K562 (cell line): ENCODE data around the gene LTK. TPM values are rescaled to one million over a fixed set of nuclear protein-coding genes. Genes with fewer than 3 reads are reported as not detected.
A peak's percentile ranks its signal among the peaks of the same experiment; 100 is the strongest.

Experiments used
- CBX1 ChIP-seq: sonication (generic); IDR thresholded peaks from 2 replicates; pipeline ENCODE4 v1.6.1; 2016; ENCODE audit warnings: antibody characterized with exemption, low read depth, mild to moderate bottlenecking
- CC2D1A ChIP-seq: fragments of 450-650 bp; IDR thresholded peaks from 2 replicates; pipeline ENCODE4 v1.6.1; 2017; ENCODE audit warnings: mild to moderate bottlenecking
- CREB1 ChIP-seq, 2 experiments: sonication (generic) in 1 of 2; formaldehyde crosslinking in 1 of 2; IDR thresholded peaks; 2 replicates each; pipeline versions ENCODE4 v1.6.1 to v1.8.0; 2012 to 2022; ENCODE audit warnings: inconsistent platforms in 1 of 2, mild to moderate bottlenecking in 1 of 2, missing genetic modification reagents in 1 of 2, moderate library complexity in 1 of 2
- ETV5 ChIP-seq: sonication (generic); formaldehyde crosslinking; IDR thresholded peaks from 2 replicates; pipeline ENCODE4 v1.4.0; 2020; ENCODE audit warnings: low read depth, mild to moderate bottlenecking, missing genetic modification reagents
- HCFC1 ChIP-seq: IDR thresholded peaks from 2 replicates; pipeline ENCODE4 v1.6.1; 2012; ENCODE audit warnings: low read depth, low read length, improper control_type of control experiment
- HDAC8 ChIP-seq: fragments of 450-650 bp; IDR thresholded peaks from 2 replicates; pipeline ENCODE4 v1.6.1; 2016; ENCODE audit warnings: mild to moderate bottlenecking, missing genetic modification characterization, moderate library complexity, missing compliant biosample characterization
- JUN ChIP-seq, 2 experiments: sonication (generic) in 1 of 2; formaldehyde crosslinking in 1 of 2; IDR thresholded peaks; 2 replicates each; pipeline versions ENCODE4 v1.6.1 to v1.8.0; 2012 to 2022; ENCODE audit warnings: borderline replicate concordance in 2 of 2, mild to moderate bottlenecking in 2 of 2, improper control_type of control experiment in 1 of 2, low read depth in 1 of 2, low read length in 1 of 2, missing genetic modification reagents in 1 of 2
- MECOM ChIP-seq: fragments of 250-450 bp; sonication (Bioruptor Pico); IDR thresholded peaks from 2 replicates; pipeline ENCODE4 v1.8.0; 2022; ENCODE audit warnings: inconsistent platforms
- NR2C1 ChIP-seq, 2 experiments: fragments of 450-650 bp; IDR thresholded peaks; 2 replicates each; pipeline ENCODE4 v1.6.1; 2017; ENCODE audit warnings: mild to moderate bottlenecking in 2 of 2, antibody characterized with exemption in 1 of 2, inconsistent platforms in 1 of 2, missing compliant biosample characterization in 1 of 2, missing genetic modification characterization in 1 of 2
- PRPF4 ChIP-seq: fragments of 200-400 bp; formaldehyde crosslinking; IDR thresholded peaks from one replicate; pipeline ENCODE4 v1.6.1; 2017; ENCODE audit warnings: low read length, low read depth, mild to moderate bottlenecking; ENCODE audit not compliant: insufficient read depth, poor library complexity, severe bottlenecking
- PTTG1 ChIP-seq: fragments of 450-650 bp; IDR thresholded peaks from 2 replicates; pipeline ENCODE4 v1.6.1; 2016; ENCODE audit warnings: low read depth, mild to moderate bottlenecking, missing genetic modification characterization, missing compliant biosample characterization
- RAD21 ChIP-seq, 2 experiments: fragments of 250-450 bp in 1 of 2; fragments of 450-650 bp in 1 of 2; sonication (Bioruptor Pico) in 1 of 2; formaldehyde crosslinking in 1 of 2; IDR thresholded peaks in 1 of 2; conservative IDR thresholded peaks in 1 of 2; 2 replicates each; pipeline versions ENCODE4 v1.4.0 to v1.8.0; 2020 to 2022; ENCODE audit warnings: mild to moderate bottlenecking in 2 of 2, moderate library complexity in 1 of 2
- RBM22 ChIP-seq: fragments of 200-400 bp; formaldehyde crosslinking; IDR thresholded peaks from 2 replicates; pipeline ENCODE4 v1.6.1; 2018; ENCODE audit warnings: low read length, low read depth; ENCODE audit not compliant: poor library complexity, severe bottlenecking
- UBTF ChIP-seq, 2 experiments: IDR thresholded peaks; 2 replicates each; pipeline ENCODE4 v1.6.1; 2012; ENCODE audit warnings: improper control_type of control experiment in 2 of 2, low read depth in 2 of 2, low read length in 2 of 2, borderline replicate concordance in 1 of 2
- YY1 ChIP-seq, 3 experiments: IDR thresholded peaks; 2 replicates each; pipeline ENCODE4 v1.6.1; 2011; ENCODE audit warnings: low read length in 2 of 3, mild to moderate bottlenecking in 2 of 3, moderate library complexity in 2 of 3, borderline replicate concordance in 1 of 3, control low read depth in 1 of 3, low read depth in 1 of 3; ENCODE audit not compliant: insufficient read depth in 3 of 3, insufficient replicate concordance in 2 of 3, control insufficient read depth in 1 of 3, insufficient read length in 1 of 3; ENCODE audit errors: extremely low read depth in 1 of 3
- ZNF263 ChIP-seq: sonication (generic); formaldehyde crosslinking; IDR thresholded peaks from 2 replicates; pipeline ENCODE4 v1.8.0; 2022; ENCODE audit warnings: mild to moderate bottlenecking, missing genetic modification reagents, borderline replicate concordance
- ZNF511 ChIP-seq: sonication (generic); formaldehyde crosslinking; IDR thresholded peaks from 2 replicates; pipeline ENCODE4 v1.8.0; 2022; ENCODE audit warnings: mild to moderate bottlenecking, missing genetic modification reagents
- ZNF79 ChIP-seq: fragments of 250-450 bp; sonication (Bioruptor Pico); IDR thresholded peaks from 2 replicates; pipeline ENCODE4 v1.4.0; 2020; ENCODE audit warnings: low read depth, mild to moderate bottlenecking, moderate library complexity
- polyA plus RNA-seq, 8 experiments: library from polyadenylated mRNA; depleted of rRNA in 4 of 8; stranded (reverse) in 5 of 8; unstranded in 3 of 8; fragments of >200 nt; fragmentation: Nextera tagmentation in 2 of 8; fragmentation: Illumina TruSeq in 1 of 8; extraction: Ambion mirVana in 2 of 8; extraction: Trizol in 1 of 8; gene quantifications; 2 replicates each; pipeline versions ENCODE4 v1.2.1 to v1.2.3, GENCODE V29; 2011 to 2014; ENCODE audit warnings: inconsistent platforms in 1 of 8, missing spikeins in 1 of 8
- total RNA-seq, 7 experiments: library from RNA; depleted of rRNA in 6 of 7; stranded (reverse); fragments of >200 nt in 6 of 7; fragmentation: Illumina TruSeq in 2 of 7; extraction: Trizol in 2 of 7; gene quantifications; 2 replicates each; pipeline versions ENCODE4 v1.2.1 to v1.2.3, GENCODE V29; 2011 to 2021; ENCODE audit warnings: low replicate concordance in 1 of 7

LTK gene
- total and polyA plus RNA-seq, 9 of the 15 experiments (the other 6 are each of a cell fraction or from before 2014, with no cell fraction given): 0.25 to 4.4 (median 1.8) TPM

- TF ChIP-seq RBM22 (peak; percentile 33), ZNF511 (CRISPR knock-in tag) (peak; percentile 75; the same call in 1 of the 2 replicates), ZNF79 (CRISPR knock-in tag) (no peak), YY1 (IDR thresholded peaks at IDR 0.05; ENCODE audit: borderline replicate concordance in 1 of 3, control insufficient read depth in 1 of 3, extremely low read depth in 1 of 3, insufficient read depth in 3 of 3, insufficient read length in 1 of 3, insufficient replicate concordance in 2 of 3, low read depth in 1 of 3, low read length in 2 of 3) (peak in 1 of 3 experiments; percentile 1), RAD21 (CRISPR knock-in tag; conservative IDR thresholded peaks at IDR 0.05 in 1 of 2, IDR thresholded peaks at IDR 0.05 in 1 of 2) (no peak), HCFC1 (0 out of 2 replicates have a peak, but pooled peaks have one; percentile 3), CREB1 (IDR thresholded peaks at IDR 0.05) (no peak), CREB1 (CRISPR knock-in tag; IDR thresholded peaks at IDR 0.05) (peak; percentile 28; the same call in 1 of the 2 replicates), CC2D1A (no peak), ETV5 (CRISPR knock-in tag) (no peak), JUN (IDR thresholded peaks at IDR 0.05; ENCODE audit: borderline replicate concordance, low read depth, low read length) (no peak), JUN (CRISPR knock-in tag; IDR thresholded peaks at IDR 0.05; ENCODE audit: borderline replicate concordance) (no peak), UBTF (IDR thresholded peaks at IDR 0.05; ENCODE audit: borderline replicate concordance in 1 of 2, low read depth in 2 of 2, low read length in 2 of 2) (peak; percentile 72 to 82; a peak in 3 of 4 replicates), NR2C1 (IDR thresholded peaks at IDR 0.05) (no peak), NR2C1 (tag; IDR thresholded peaks at IDR 0.05) (peak; percentile 60), MECOM (CRISPR knock-in tag) (no peak), HDAC8 (tag) (no peak), PRPF4 (peak; percentile 32), CBX1 (0 out of 2 replicates have a peak, but pooled peaks have one; percentile 53), ZNF263 (CRISPR knock-in tag) (peak; percentile 97), PTTG1 (tag) (no peak)
These were observed 19.3 kb downstream of the LTK start (continued) for GRCh38 chr15:41494190-41494921.
